GM12892 (cell line): ENCODE results near the gene SLC6A6. TPM values are rescaled to one million over a fixed set of nuclear protein-coding genes. Genes with fewer than 3 reads are reported as not detected.

ENCODE experiments used
- DNase-seq: peaks from one replicate; pipeline ENCODE4 v3.0.0; 2011; ENCODE audit not compliant: insufficient read length
- FAIRE-seq: peaks from 2 replicates; lab custom pipeline; 2011; peaks lifted over from hg19 to GRCh38; lab: Jason Lieb, UNC
- POLR2A ChIP-seq: IDR thresholded peaks from 2 replicates; pipeline ENCODE4 v1.6.1; 2011; ENCODE audit warnings: low read depth, low read length, control low read depth
- POLR2AphosphoS5 ChIP-seq: IDR thresholded peaks from 2 replicates; pipeline ENCODE4 v1.6.1; 2011; ENCODE audit warnings: low read depth, low read length, control low read depth
- TAF1 ChIP-seq: IDR thresholded peaks from 2 replicates; pipeline ENCODE4 v1.6.1; 2011; ENCODE audit warnings: low read depth, mild to moderate bottlenecking, control low read depth, low read length, borderline replicate concordance
- polyA plus RNA-seq: library from polyadenylated mRNA; unstranded; fragments of >200 nt; gene quantifications from one replicate; pipeline ENCODE4 v1.2.1, GENCODE V29; 2012; ENCODE audit warnings: missing spikeins, inconsistent platforms; ENCODE audit not compliant: missing spikeins

SLC6A6 gene
- polyA plus RNA-seq, result 15.9 TPM

DNA sequence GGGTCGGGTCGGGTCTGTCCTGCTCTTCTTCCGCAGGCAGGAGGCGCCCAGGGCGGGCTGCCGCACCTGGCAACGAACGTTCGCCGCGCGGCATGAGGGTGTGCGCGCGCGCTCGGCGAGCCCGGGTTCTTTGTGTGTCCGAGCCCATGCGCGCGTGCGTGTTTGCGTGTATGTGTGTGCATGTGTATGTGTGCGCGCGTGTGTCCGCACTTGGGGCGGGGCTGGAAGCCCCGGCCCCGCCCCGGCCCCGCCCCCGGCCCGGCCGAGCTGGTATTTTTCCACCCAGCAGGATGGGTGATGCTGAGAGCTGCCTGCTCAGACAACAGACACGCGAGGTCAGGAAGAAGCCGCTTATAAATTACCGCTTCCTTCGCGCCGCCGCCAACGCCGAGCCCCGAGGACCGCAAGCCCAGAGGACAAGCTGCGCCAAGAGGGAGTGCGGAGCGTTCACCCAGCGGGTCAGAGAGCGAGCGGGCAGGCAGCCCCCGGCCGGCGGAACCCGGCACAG is at the start of gene SLC6A6:
Gene SLC6A6 (plus strand): TSS at position 303 of the 508 bp plus-strand sequence. CDS start 41,029 bp downstream, outside the sequence.
- FAIRE-seq, result peak; percentile 76
- TF ChIP-seq POLR2AphosphoS5 (peak; percentile 69), POLR2A (peak; percentile 82; the same call in 1 of the 2 replicates), TAF1 (no peak)
- DNase-seq, result peak; percentile 95

DNA sequence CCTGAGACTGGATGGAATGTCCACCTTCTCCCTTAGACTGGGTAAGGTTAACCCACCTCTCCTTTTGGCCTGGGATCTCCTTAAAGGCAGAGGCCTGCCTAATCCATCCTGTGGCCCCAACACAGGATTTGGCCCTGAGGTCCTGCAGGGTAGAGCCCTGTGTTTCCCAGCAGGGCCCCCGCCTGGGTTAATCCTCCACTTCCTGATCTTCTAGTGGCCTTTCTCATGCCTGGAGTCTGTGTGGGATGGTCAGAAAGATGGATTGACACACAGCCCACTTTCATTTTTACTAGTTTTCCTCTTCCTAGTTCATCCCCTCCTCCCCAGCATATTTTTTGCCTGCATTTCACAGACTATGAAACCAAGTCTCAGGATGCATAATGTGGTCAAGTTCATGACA is 48.9 kb upstream of the SLC6A6 start:
- FAIRE-seq, result no peak
- TF ChIP-seq POLR2AphosphoS5 (no peak), TAF1 (no peak), POLR2A (no peak)
- DNase-seq, result no peak

DNA sequence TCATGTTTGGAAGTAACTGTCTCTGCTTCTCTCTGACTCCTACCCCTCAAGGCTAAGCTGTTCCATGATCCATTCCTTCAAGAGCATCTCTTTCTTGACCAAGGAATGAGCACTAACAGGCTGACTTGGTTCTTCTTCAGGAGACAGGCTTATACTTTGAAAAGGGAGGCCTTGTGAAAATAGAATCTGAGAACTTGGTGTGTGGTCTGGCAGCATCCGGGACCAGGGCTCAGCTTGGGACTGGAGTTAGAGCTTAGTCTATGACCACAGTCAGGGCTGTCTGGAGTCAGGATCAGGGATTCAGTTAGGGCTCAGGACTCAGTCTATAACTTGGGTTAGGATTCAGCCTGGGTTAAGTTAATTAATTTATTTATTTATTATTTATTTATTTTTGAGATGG is 44.9 kb upstream of the SLC6A6 start:
- TF ChIP-seq POLR2AphosphoS5 (no peak), TAF1 (no peak), POLR2A (no peak)
- FAIRE-seq (no peak), DNase-seq (no peak)

DNA sequence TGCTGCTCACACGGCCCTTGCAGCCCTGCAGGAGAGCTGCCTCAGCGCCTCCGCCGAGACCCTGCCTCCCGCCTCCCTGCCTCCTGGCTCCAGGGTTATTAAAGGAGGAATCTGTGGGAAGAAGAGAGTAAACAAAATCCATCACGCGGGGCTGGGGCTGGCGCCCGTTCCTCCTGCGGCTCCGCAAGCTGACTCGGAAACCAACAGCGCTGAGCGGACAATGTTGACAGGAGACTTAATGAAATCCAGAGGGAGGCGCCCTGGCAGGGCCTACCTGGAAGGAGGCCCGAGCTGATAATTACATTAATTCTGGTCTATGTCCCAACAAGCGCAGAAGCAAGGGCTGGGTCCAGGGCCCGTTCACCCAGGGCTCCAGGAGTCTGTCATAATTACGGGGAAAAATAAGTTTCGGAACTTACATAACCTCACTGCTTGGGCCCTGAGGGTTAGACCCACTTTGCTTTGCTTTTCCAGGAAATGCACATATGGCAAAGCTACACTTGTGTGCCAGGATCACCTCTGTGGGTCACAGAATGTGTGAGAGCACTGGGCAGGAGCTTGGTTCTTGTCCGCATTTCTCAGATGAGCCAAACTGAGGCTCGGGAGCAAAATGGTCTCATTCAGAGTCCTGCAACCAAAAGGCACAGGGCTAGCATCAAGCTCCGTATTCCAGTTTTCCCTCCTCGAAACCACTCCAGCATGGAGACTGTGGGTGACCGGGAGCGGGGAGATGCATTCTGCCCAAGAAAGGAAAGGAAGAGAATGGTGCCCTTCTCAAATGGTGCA is 43.8 kb upstream of the SLC6A6 start:
- FAIRE-seq (no peak), DNase-seq (no peak)
- TF ChIP-seq TAF1 (no peak), POLR2AphosphoS5 (no peak), POLR2A (no peak)

DNA sequence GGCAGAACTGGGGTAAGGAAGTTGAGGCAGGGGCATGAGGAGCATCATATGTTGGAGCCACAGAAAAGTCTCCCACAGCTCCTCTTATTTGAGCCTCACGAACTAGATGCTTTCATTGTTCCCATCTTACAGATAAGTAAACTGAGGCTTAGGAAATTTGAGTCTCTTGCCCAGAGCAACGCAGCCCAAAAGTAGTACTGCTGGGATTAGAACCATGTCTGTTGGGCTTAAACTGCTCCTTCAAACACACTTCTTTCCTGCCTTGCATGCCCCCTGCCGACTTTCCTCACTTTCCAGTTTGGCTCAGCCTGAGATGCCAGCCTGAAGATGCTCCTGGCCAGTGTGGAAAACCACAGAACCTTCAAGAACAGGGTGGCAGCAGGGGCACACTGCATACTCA is 43.1 kb upstream of the SLC6A6 start:
- DNase-seq (no peak), FAIRE-seq (no peak)
- TF ChIP-seq POLR2AphosphoS5 (no peak), POLR2A (no peak), TAF1 (no peak)

DNA sequence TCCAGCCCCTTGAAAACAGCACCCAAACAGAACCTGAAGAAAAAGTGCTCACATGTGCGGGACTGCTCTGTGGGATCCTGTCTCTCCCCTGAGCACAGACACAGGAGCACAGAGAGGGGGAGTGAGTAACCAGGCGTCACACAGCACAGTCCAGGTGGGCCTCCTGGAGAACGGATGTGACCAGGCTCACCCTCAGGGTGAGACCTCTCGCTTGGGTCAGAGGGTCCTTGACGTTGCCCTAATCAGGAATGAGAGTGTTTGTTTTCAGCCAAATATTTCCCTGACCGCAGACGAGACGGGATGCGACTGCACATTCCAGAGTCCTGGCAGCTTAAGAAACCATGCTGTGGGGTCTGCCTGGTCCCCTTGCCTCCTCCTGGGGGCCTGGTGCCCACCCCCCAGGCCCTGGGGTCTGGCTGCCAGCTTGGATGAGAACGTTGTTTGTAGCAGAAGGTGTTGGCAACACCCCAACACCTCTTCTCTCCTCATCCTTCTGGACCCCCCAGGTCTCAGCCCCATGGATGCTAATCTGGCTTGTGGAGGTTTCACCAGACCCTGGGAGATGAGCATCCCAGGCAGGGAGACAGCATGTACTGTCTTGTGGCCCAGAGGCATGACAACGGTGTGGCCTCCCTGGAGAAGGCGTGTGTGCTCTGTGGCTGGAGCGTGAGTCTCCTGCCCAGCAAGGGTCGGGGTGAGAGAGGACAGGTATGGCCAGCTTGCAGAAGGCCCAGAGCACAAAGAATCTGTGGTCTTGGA is 42.1 kb upstream of the SLC6A6 start:
- FAIRE-seq (no peak), DNase-seq (no peak)
- no peak for TF ChIP-seq POLR2AphosphoS5
- TF ChIP-seq POLR2A, result no peak
- no peak for TF ChIP-seq TAF1

DNA sequence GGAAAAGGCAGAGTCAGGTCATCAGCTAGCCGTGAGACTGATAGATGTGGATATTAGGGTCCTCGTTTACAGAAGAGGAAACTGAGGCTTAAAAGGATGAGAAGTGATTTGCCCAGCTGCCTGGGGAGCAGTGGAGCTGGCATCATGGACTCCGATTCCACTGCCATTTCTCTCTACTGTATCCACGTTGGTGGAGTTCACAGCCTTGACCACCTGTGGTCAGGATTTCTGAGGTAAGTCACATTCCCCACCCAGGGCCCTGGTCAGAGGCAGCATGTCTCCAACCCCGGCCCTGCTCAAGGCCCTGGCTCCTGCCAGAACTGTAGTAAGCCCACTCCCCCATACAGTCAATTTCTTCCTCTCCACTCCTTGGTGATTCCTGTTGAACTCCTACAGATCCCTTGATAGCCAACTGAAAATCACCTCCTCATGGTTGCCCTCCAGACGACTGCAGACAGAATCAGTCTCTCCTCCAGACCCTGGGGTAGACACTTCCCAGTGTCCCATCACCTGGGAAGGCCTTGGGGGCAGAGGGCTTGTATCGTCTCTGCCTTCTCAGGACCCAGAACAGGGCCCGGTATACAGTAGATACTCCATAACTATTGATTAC is 41.2 kb upstream of the SLC6A6 start:
- no peak for FAIRE-seq
- no peak for DNase-seq
- no peak for TF ChIP-seq TAF1
- TF ChIP-seq POLR2A, result no peak
- no peak for TF ChIP-seq POLR2AphosphoS5

DNA sequence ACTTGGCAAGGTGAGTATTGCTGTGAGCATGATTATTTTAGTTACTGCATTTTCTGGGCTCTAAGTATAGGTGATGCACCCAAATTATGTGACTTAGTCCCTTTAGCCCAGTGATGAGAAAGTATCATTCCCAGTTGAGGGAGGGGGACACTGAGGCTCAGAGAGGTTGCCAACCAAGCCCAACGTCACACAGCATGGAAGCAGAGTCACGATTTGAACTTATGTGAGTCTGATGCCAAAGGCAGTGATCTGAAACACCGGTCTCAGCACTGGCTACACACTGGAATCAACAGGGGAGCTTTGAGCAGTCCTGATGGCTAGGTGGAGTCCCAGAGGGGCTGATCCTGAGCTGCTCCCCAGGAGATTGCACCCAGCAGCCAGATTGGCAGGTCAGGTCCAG is 39.5 kb upstream of the SLC6A6 start:
- no peak for TF ChIP-seq POLR2A
- TF ChIP-seq POLR2AphosphoS5, result no peak
- TF ChIP-seq TAF1, result no peak
- FAIRE-seq (no peak), DNase-seq (no peak)

DNA sequence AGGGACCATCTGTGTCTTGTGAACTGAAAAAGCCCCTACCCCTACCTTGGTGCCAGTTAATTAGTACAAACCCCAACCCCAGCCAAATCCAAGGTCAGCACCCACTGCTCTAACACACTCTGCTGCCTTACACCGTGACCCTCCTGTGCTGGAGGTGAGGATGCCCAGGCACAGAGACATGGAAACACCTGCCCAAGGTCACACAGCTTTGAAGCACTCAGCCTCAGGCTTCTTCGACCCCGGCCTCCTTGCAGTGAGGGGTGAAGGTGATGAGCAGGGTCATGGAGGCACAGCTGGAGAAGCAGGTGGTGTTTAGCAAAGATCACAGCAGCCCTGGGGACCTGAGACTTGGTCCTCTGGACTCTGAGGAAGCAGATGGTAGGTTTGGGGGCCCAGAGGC is 39.0 kb upstream of the SLC6A6 start:
- DNase-seq (no peak), FAIRE-seq (no peak)
- TF ChIP-seq POLR2AphosphoS5, result no peak
- no peak for TF ChIP-seq TAF1
- TF ChIP-seq POLR2A, result no peak

DNA sequence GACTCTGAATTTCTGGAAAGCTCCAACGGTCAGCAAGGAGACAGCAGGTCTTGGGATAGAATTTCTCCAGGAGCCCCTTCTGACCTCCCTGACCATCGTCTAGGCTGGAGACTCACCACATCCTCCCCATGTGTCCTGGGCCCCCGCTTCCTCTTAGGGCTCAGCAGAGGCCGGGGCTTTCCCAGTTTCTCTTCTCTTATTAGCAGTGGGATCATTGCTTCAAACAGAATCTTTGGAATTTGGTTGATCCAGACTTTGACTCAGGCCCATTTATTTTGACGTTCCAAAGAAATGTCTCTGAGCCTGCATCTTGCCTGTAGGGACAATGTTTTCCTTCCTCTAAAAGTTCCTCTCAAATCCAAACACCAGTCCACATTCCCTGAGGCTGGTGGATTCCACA is 38.4 kb upstream of the SLC6A6 start:
- DNase-seq (no peak), FAIRE-seq (no peak)
- TF ChIP-seq POLR2AphosphoS5 (no peak), TAF1 (no peak), POLR2A (no peak)

DNA sequence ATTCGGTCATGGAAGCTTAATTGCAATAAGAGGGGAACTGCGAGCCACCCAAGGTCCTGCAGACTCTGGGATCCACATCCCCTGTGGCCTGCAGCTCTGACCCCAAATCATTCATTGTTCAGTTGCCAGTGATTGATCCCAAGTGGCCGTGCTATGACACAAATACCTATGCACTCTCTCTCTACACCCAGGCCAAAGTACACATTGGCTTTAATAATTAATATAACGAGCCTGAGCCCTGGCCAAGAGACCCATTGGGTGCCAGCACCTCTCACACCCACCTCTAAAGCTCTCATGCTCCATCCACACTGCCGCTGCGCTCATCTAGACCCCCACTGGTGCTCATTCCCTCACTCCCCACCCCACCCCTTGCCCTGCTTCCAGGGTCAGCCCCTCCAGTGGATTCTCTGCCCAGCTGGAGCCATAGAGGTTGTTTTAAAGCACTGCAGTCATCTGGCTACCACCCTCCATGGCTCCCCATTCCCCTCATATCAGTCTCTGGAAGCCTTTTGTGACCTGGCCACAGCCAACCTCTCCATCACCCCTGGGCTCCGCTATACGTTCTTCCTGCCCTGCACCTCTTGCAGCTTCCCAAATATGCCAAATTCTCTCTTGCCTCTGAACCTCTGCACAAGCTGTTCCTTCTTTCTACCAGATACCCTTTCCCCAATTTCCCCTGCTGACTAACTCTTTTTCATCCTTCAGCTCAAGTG is 37.7 kb upstream of the SLC6A6 start:
- no peak for DNase-seq
- no peak for TF ChIP-seq POLR2AphosphoS5
- TF ChIP-seq POLR2A, result no peak
- TF ChIP-seq TAF1, result no peak
- FAIRE-seq, result no peak

DNA sequence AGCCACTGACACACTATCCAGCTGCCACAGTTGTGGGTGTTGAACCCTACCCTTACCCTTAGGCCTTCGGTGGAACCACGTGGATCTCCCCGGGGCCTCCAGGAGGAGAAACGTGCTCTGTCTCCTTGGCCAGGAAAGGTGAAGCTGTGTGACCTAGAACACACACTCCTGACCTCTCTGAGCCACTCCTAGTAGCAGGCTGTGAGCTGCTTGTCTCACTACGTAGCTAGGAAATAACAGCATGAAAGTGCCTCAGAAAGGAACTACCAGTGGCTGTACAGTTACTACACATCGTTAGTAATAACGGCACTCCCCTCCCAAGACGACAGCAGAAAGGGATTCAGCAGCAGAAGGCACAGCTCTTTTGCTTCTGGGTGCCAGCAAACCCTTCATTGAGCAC is 36.2 kb upstream of the SLC6A6 start:
- TF ChIP-seq POLR2A (no peak), TAF1 (no peak), POLR2AphosphoS5 (no peak)
- DNase-seq, result no peak
- no peak for FAIRE-seq
